ENCODE measurements around the gene LILRA2.

LILRA2 gene

DNA sequence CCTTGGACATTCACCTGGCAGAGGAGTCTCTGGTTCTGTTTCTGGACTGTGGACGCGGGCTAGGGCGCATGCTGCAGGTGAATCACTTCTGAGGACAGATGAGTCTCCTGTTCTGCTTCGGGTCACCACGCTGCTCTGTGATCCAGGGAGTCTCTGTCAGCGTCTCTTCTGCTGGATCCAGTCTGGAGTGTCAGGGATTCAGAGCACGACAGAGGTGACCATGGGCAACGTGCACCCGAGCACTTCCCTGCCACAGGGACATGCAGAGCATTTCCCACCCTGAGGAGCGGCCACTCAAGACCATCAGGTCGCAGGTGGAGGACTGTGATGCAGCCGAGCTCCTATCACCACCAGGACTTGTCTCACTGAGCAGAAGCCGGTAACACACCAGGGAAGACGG, 24.4 kb upstream of the LILRA2 start:
- Histone ChIP-seq H3K27ac (ENCODE audit: low read depth in 2 of 2, low read length in 2 of 2) (no peak overlapping the region), H3K36me3 (ENCODE audit: control insufficient read depth in 2 of 2, insufficient read depth in 2 of 2, low read length in 2 of 2) (no peaks in the 10 kb centered on the region), H3K4me1 (ENCODE audit: control insufficient read depth in 2 of 2, insufficient read depth in 2 of 2, low read length in 2 of 2) (no peaks in the 10 kb centered on the region), H3K9me3 (ENCODE audit: control insufficient read depth in 2 of 2, low read length in 2 of 2) (no peaks in the 10 kb centered on the region), H3K9ac (ENCODE audit: low read depth in 1 of 2, low read length in 2 of 2) (no peak overlapping the region), H3K27me3 (ENCODE audit: control insufficient read depth in 2 of 2, insufficient read depth in 2 of 2, low read length in 2 of 2) (no peaks in the 10 kb centered on the region), H3K4me3 (ENCODE audit: low read length in 2 of 2) (no peak overlapping the region)

DNA sequence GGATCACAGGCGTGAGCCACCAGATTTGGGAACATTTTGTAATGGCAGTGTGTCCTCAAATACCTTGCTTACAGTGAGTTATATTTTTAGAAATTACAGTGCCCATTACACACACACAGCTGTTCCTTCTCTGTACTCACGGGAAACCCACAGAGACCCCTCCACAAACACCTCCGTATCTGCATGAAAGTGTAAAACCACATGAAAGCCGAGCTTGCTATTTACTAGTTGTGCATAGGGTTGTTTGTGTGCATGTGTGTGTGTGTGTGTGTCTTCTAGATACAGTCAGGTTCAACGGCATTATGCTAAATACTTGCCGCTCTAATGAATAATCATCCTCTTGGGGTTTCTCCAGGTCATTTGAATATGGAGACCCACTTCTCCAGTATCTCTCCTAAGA, 22.3 kb upstream of the LILRA2 start:
- Histone ChIP-seq H3K36me3 (ENCODE audit: control insufficient read depth in 2 of 2, insufficient read depth in 2 of 2, low read length in 2 of 2) (no peaks in the 10 kb centered on the region), H3K27me3 (ENCODE audit: control insufficient read depth in 2 of 2, insufficient read depth in 2 of 2, low read length in 2 of 2) (no peaks in the 10 kb centered on the region), H3K9me3 (ENCODE audit: control insufficient read depth in 2 of 2, low read length in 2 of 2) (no peaks in the 10 kb centered on the region), H3K4me1 (ENCODE audit: control insufficient read depth in 2 of 2, insufficient read depth in 2 of 2, low read length in 2 of 2) (no peaks in the 10 kb centered on the region), H3K9ac (ENCODE audit: low read depth in 1 of 2, low read length in 2 of 2) (no peak overlapping the region), H3K4me3 (ENCODE audit: low read length in 2 of 2) (no peak overlapping the region), H3K27ac (ENCODE audit: low read depth in 2 of 2, low read length in 2 of 2) (no peak overlapping the region)

DNA sequence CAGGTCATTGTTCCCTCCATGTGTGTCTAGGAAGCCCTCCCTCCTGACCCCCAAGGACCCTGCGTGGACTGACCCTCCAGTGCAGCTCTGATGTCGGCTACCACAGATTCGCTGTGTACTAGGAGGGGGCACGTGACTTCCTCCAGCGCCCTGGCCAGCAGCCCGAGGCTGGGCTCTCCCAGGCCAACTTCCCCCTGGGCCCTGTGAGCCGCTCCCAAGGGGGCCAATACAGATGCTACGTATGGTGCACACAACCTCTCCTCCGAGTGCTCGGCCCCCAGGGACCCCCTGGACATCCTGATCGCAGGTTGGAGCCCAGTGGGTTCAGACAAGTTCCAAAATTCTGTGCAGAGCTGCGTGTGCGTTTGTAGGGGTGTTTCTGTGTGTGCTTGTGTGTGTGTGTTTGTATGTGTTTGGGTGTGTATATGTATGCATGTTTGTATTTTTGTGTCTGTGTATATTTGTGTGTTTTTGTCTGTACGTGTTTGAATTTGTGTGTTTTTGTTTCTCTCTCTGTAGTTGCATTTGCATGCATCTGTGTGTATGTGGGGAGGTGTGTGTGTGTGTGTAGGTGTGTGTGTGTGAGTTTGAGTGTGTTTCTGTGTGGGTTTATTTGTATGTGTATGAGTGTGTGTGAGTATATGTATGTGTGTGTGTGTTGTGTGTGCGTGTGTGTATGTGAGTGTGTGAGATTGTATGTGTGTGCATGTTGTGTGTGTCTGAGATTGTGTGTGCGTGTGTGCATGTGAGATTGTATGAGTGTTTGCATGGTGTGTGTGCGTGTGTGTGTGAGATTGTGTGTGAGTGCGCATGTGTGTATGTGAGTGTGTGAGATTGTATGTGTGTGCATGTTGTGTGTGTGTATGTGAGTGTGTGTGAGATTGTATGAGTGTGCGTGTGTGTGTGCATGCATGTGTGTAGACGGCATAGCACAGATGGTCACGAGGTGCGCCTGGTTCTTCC, 21.4 kb upstream of the LILRA2 start:
- H3K27ac ChIP-seq (ENCODE audit: low read depth in 2 of 2, low read length in 2 of 2): no peak overlapping the region
- H3K4me1 ChIP-seq (ENCODE audit: control insufficient read depth in 2 of 2, insufficient read depth in 2 of 2, low read length in 2 of 2): no peaks in the 10 kb centered on the region
- no peak overlapping the region for H3K9ac ChIP-seq (ENCODE audit: low read depth in 1 of 2, low read length in 2 of 2)
- no peak overlapping the region for H3K4me3 ChIP-seq (ENCODE audit: low read length in 2 of 2)
- H3K36me3 ChIP-seq (ENCODE audit: control insufficient read depth in 2 of 2, insufficient read depth in 2 of 2, low read length in 2 of 2): no peaks in the 10 kb centered on the region
- H3K27me3 ChIP-seq (ENCODE audit: control insufficient read depth in 2 of 2, insufficient read depth in 2 of 2, low read length in 2 of 2): no peaks in the 10 kb centered on the region
- no peaks in the 10 kb centered on the region for H3K9me3 ChIP-seq (ENCODE audit: control insufficient read depth in 2 of 2, low read length in 2 of 2)

DNA sequence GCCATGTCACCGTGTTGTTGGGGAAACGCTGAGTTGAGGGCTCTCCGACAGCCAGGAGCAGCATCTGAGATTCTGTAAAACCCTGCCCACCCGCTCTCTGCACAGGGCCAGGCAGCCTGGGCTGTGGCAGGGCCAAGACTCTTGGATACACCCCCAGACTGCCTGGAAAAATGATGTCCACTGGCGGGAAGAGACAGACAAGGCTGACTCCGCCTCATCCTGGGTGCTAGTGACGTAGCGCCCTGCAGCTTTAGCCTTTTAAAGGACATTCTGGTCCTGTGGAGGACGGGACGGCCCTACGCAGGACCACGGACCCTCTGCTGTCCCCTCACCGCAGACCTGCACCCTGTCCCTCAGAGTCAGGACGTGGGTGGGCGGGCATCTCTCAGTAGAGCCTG, 20.7 kb upstream of the LILRA2 start:
- no peaks in the 10 kb centered on the region for H3K36me3 ChIP-seq (ENCODE audit: control insufficient read depth in 2 of 2, insufficient read depth in 2 of 2, low read length in 2 of 2)
- H3K9ac ChIP-seq (ENCODE audit: low read depth in 1 of 2, low read length in 2 of 2): no peak overlapping the region
- no peaks in the 10 kb centered on the region for H3K4me1 ChIP-seq (ENCODE audit: control insufficient read depth in 2 of 2, insufficient read depth in 2 of 2, low read length in 2 of 2)
- H3K9me3 ChIP-seq (ENCODE audit: control insufficient read depth in 2 of 2, low read length in 2 of 2): no peaks in the 10 kb centered on the region
- no peak overlapping the region for H3K4me3 ChIP-seq (ENCODE audit: low read length in 2 of 2)
- no peaks in the 10 kb centered on the region for H3K27me3 ChIP-seq (ENCODE audit: control insufficient read depth in 2 of 2, insufficient read depth in 2 of 2, low read length in 2 of 2)
- no peak overlapping the region for H3K27ac ChIP-seq (ENCODE audit: low read depth in 2 of 2, low read length in 2 of 2)

DNA sequence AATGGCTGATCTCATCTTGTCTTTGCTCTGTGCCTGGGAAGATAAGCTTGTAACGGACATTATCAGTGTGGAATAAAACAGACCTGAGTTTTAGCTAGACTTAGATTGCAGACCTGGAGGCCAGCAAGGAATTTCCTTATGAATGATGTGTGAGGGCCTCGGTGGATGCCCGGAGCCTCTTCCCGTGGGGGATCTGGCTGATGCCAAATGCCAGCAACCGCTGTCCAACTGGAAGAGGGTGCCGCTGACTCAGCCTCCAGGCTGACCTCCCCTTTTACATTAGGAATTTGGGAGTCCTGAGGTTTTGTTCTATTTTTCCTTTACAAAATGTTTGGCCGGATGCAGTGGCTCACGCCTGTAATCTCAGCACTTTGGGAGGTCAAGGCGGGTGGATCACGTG, 19.6 kb upstream of the LILRA2 start:
- Histone ChIP-seq H3K4me1 (ENCODE audit: control insufficient read depth in 2 of 2, insufficient read depth in 2 of 2, low read length in 2 of 2) (no peaks in the 10 kb centered on the region), H3K27ac (ENCODE audit: low read depth in 2 of 2, low read length in 2 of 2) (no peak overlapping the region), H3K9me3 (ENCODE audit: control insufficient read depth in 2 of 2, low read length in 2 of 2) (no peaks in the 10 kb centered on the region), H3K27me3 (ENCODE audit: control insufficient read depth in 2 of 2, insufficient read depth in 2 of 2, low read length in 2 of 2) (no peaks in the 10 kb centered on the region), H3K4me3 (ENCODE audit: low read length in 2 of 2) (no peak overlapping the region), H3K36me3 (ENCODE audit: control insufficient read depth in 2 of 2, insufficient read depth in 2 of 2, low read length in 2 of 2) (no peaks in the 10 kb centered on the region), H3K9ac (ENCODE audit: low read depth in 1 of 2, low read length in 2 of 2) (no peak overlapping the region)

DNA sequence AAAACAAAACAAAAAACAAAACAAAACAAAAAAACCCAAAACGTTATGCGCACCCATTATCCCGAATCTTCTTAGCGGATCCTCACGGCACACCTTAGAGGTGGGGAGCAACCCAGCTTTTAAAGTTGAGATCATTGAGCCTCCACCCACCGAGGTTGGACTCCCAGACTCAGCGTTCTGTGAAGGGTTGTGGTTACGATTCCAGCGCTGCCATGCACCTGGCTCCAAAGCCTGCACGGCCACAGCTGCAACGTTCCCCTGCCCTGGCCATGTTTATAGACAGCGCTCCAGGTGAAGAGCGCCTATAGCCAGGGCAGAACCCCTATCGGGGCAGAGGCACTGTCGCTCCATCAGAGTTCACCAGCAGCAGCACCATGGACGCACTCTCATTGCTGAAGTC, 18.7 kb upstream of the LILRA2 start:
- no peaks in the 10 kb centered on the region for H3K4me1 ChIP-seq (ENCODE audit: control insufficient read depth in 2 of 2, insufficient read depth in 2 of 2, low read length in 2 of 2)
- H3K4me3 ChIP-seq (ENCODE audit: low read length in 2 of 2): no peak overlapping the region
- no peak overlapping the region for H3K9ac ChIP-seq (ENCODE audit: low read depth in 1 of 2, low read length in 2 of 2)
- H3K9me3 ChIP-seq (ENCODE audit: control insufficient read depth in 2 of 2, low read length in 2 of 2): no peaks in the 10 kb centered on the region
- H3K36me3 ChIP-seq (ENCODE audit: control insufficient read depth in 2 of 2, insufficient read depth in 2 of 2, low read length in 2 of 2): no peaks in the 10 kb centered on the region
- H3K27me3 ChIP-seq (ENCODE audit: control insufficient read depth in 2 of 2, insufficient read depth in 2 of 2, low read length in 2 of 2): no peaks in the 10 kb centered on the region
- H3K27ac ChIP-seq (ENCODE audit: low read depth in 2 of 2, low read length in 2 of 2): no peak overlapping the region

DNA sequence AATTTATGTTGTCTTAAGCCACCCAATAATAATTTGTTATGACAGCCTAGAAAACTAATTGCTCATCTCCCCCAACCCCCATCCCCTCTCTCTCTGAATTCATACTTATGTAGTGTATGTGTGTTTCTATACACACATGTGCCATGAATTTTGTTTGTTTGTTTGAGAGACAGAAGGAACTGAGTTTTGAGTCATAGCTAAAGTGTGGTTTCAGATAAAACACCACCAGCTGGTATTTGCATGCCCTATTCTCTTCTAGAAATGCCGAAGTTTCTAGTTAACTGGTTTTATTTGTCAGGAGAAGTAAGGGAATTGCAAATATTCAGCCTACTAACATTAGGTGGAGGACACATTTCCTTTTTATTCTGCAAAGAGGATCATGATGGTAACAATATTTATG, 17.4 kb upstream of the LILRA2 start:
- H3K9ac ChIP-seq (ENCODE audit: low read depth in 1 of 2, low read length in 2 of 2): no peak overlapping the region
- H3K9me3 ChIP-seq (ENCODE audit: control insufficient read depth in 2 of 2, low read length in 2 of 2): no peaks in the 10 kb centered on the region
- H3K4me3 ChIP-seq (ENCODE audit: low read length in 2 of 2): no peak overlapping the region
- no peaks in the 10 kb centered on the region for H3K27me3 ChIP-seq (ENCODE audit: control insufficient read depth in 2 of 2, insufficient read depth in 2 of 2, low read length in 2 of 2)
- no peak overlapping the region for H3K27ac ChIP-seq (ENCODE audit: low read depth in 2 of 2, low read length in 2 of 2)
- H3K4me1 ChIP-seq (ENCODE audit: control insufficient read depth in 2 of 2, insufficient read depth in 2 of 2, low read length in 2 of 2): no peaks in the 10 kb centered on the region
- no peaks in the 10 kb centered on the region for H3K36me3 ChIP-seq (ENCODE audit: control insufficient read depth in 2 of 2, insufficient read depth in 2 of 2, low read length in 2 of 2)

DNA sequence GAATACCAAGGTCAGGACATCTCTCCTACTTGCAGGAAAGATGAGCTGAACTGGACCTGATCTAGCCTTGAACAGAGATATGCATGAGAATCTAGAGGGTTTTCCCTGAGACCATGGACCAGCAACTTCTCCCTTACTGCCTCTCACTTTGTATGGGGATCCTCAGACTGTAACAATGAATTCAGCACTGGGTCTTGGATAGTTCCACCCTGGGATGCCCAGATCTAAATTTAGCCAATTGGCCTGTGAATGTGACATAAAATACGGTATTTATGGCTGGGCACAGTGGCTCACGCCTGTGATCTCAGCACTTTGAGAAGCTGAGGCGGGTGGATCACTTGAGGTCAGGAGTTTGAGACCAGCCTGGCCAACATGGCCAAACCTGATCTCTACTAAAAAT, 15.3 kb upstream of the LILRA2 start:
- Histone ChIP-seq H3K27ac (ENCODE audit: low read depth in 2 of 2, low read length in 2 of 2) (no peak overlapping the region), H3K4me3 (ENCODE audit: low read length in 2 of 2) (no peak overlapping the region), H3K9ac (ENCODE audit: low read depth in 1 of 2, low read length in 2 of 2) (no peak overlapping the region), H3K27me3 (ENCODE audit: control insufficient read depth in 2 of 2, insufficient read depth in 2 of 2, low read length in 2 of 2) (no peaks in the 10 kb centered on the region), H3K36me3 (ENCODE audit: control insufficient read depth in 2 of 2, insufficient read depth in 2 of 2, low read length in 2 of 2) (no peaks in the 10 kb centered on the region), H3K4me1 (ENCODE audit: control insufficient read depth in 2 of 2, insufficient read depth in 2 of 2, low read length in 2 of 2) (no peaks in the 10 kb centered on the region), H3K9me3 (ENCODE audit: control insufficient read depth in 2 of 2, low read length in 2 of 2) (no peaks in the 10 kb centered on the region)

DNA sequence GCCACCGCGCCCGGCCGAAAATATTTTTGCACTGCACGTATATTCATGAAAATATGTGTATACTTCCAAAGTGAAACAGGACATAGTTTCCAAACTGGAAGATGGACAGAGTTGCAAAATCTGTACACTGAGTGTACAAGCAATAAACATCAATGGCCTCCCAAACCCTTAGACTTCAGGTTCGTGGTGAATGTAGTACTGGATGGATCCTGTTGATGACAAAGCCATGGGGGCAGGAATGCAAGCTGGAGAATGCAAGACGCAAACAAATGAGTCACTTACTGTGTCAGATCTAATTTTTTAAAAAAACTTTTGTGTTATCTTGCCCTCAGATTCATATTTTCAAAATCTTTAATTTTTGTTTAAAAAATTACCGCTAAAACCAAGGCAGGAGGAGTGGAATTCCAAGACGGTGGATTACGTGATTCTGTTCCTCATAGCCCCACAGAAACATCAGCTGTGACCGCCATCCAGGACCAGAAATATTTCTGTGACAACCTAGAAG, 12.7 kb upstream of the LILRA2 start:
- Histone ChIP-seq H3K4me1 (ENCODE audit: control insufficient read depth in 2 of 2, insufficient read depth in 2 of 2, low read length in 2 of 2) (no peaks in the 10 kb centered on the region), H3K9ac (ENCODE audit: low read depth in 1 of 2, low read length in 2 of 2) (no peak overlapping the region), H3K27ac (ENCODE audit: low read depth in 2 of 2, low read length in 2 of 2) (no peak overlapping the region), H3K4me3 (ENCODE audit: low read length in 2 of 2) (no peak overlapping the region), H3K9me3 (ENCODE audit: control insufficient read depth in 2 of 2, low read length in 2 of 2) (no peaks in the 10 kb centered on the region), H3K27me3 (ENCODE audit: control insufficient read depth in 2 of 2, insufficient read depth in 2 of 2, low read length in 2 of 2) (no peaks in the 10 kb centered on the region), H3K36me3 (ENCODE audit: control insufficient read depth in 2 of 2, insufficient read depth in 2 of 2, low read length in 2 of 2) (no peaks in the 10 kb centered on the region)

DNA sequence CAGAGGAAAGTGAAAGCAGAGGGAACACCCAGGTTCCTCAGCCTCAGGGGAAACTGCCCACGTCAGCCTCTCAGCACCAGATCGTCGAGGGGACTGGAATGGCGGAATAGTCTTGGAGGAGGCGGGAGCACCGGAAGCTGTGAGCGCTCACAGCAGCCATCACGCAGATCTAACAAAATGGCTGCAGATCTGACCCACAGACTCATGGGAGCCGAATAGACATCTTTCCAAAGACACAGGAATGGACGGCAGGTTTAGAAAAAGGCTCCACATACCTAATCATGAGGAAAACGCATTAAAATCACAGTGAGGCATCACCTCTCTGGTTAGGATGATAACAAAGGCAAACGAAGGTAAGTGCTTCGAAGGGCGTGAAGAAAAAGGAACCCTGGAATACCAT, 11.8 kb upstream of the LILRA2 start:
- Histone ChIP-seq H3K4me3 (ENCODE audit: low read length in 2 of 2) (no peak overlapping the region), H3K27ac (ENCODE audit: low read depth in 2 of 2, low read length in 2 of 2) (no peak overlapping the region), H3K9ac (ENCODE audit: low read depth in 1 of 2, low read length in 2 of 2) (no peak overlapping the region), H3K27me3 (ENCODE audit: control insufficient read depth in 2 of 2, insufficient read depth in 2 of 2, low read length in 2 of 2) (no peaks in the 10 kb centered on the region), H3K9me3 (ENCODE audit: control insufficient read depth in 2 of 2, low read length in 2 of 2) (no peaks in the 10 kb centered on the region), H3K4me1 (ENCODE audit: control insufficient read depth in 2 of 2, insufficient read depth in 2 of 2, low read length in 2 of 2) (no peaks in the 10 kb centered on the region), H3K36me3 (ENCODE audit: control insufficient read depth in 2 of 2, insufficient read depth in 2 of 2, low read length in 2 of 2) (no peaks in the 10 kb centered on the region)
